ENCODE data around the gene HTD2. TPM values are rescaled to one million over a fixed set of nuclear protein-coding genes. Genes with fewer than 3 reads are reported as not detected.

Gene HTD2
- polyA plus RNA-seq, 2 of the 4 experiments (the other 2 are of a cell fraction), result 4.6 to 8.4 TPM

DNA sequence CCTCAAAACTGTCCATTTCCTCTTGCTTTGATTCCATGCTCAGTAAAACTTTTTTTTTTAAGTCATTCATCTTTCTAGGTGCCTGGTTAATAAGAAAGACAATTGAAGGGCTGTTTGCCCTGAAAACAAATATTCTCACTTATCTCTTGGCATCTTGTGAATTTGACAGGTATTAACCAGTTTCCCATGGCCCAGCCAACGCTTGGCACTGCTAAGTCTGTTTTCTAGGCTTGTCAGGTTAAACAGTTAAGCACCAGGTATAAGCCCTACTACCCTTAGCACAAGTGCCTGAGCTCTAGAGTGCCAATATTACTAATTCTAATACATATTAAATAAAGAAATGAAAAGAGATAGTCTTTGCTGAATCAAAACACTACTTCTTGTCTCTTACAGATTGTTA, 62.7 kb downstream of the HTD2 start:
- 71% methylated on average over 1 of the region's 1 CpG for WGBS (ENCODE audit: missing lambda C conversion rate)
- TF ChIP-seq CBX2 (IDR thresholded peaks at IDR 0.05; ENCODE audit: borderline replicate concordance, low read depth) (no peak), CBX8 (IDR thresholded peaks at IDR 0.05) (no peak), ELK1 (IDR thresholded peaks at IDR 0.05; ENCODE audit: low read depth, low read length) (no peak), POLR2AphosphoS2 (conservative IDR thresholded peaks at IDR 0.05; ENCODE audit: low read length) (no peak), FOXS1 (CRISPR knock-in tag; IDR thresholded peaks at IDR 0.05) (no peak), MYC (IDR thresholded peaks at IDR 0.05; ENCODE audit: borderline replicate concordance, low read length) (no peak)
- TF ChIP-seq, protein P1, sequence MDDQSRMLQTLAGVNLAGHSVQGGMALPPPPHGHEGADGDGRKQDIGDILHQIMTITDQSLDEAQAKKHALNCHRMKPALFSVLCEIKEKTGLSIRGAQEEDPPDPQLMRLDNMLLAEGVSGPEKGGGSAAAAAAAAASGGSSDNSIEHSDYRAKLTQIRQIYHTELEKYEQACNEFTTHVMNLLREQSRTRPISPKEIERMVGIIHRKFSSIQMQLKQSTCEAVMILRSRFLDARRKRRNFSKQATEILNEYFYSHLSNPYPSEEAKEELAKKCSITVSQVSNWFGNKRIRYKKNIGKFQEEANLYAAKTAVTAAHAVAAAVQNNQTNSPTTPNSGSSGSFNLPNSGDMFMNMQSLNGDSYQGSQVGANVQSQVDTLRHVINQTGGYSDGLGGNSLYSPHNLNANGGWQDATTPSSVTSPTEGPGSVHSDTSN (IDR thresholded peaks at IDR 0.05), result no peak
- ATAC-seq, result no peak
- no peak for FAIRE-seq
- no peak overlapping the region for H3K27ac ChIP-seq
- H3K4me1 ChIP-seq, result no peaks in the 10 kb centered on the region
- no peak for DNase-seq (ENCODE audit: low read depth in 1 of 2, low spot score in 1 of 2)
- no peaks in the 10 kb centered on the region for H3K9me3 ChIP-seq
- ChIA-PET CTCF (interaction anchor here (0.9 kb wide), 1 partner anchor 10 kb away, joined by 3 read pairs; no protein-coding TSS in a partner anchor), POLR2A (no interaction called here)
- no peak overlapping the region for H3K4me3 ChIP-seq
- no peak overlapping the region for H3K4me2 ChIP-seq

Small RNA genes within 50 kb of the gene (small RNA-seq; reads per million reads assigned to genes)
- 0 reads per million in 6 experiments for gene AC098479.1

Other genes with a start within 250 kb of the HTD2 start
- 0.19 TPM in 1 of 2 replicates, not detected in the other for gene DNASE1L3, start 95.5 kb upstream of the HTD2 start, polyA plus RNA-seq (2011; rRNA removed)
- not detected in 3 replicates for gene DNASE1L3, start 95.5 kb upstream of the HTD2 start, polyA plus RNA-seq (2017; fragmentation: RNase III; extraction: RNeasy Plus Mini Kit Qiagen cat#74134 plus additional on column Dnase treatment)
- gene ABHD6, start 68.7 kb upstream of the HTD2 start, polyA plus RNA-seq (2011; rRNA removed), result 10.1 and 13.8 TPM in 2 replicates
- 5.7 to 6.6 TPM (median 6.0 TPM) in 3 replicates for gene ABHD6, start 68.7 kb upstream of the HTD2 start, polyA plus RNA-seq (2017; fragmentation: RNase III; extraction: RNeasy Plus Mini Kit Qiagen cat#74134 plus additional on column Dnase treatment)
- gene RPP14, start 275 bp upstream of the HTD2 start, polyA plus RNA-seq (2011; rRNA removed), result 14.1 and 21.5 TPM in 2 replicates
- gene RPP14, start 275 bp upstream of the HTD2 start, polyA plus RNA-seq (2017; fragmentation: RNase III; extraction: RNeasy Plus Mini Kit Qiagen cat#74134 plus additional on column Dnase treatment), result 12.8 to 15.6 TPM (median 13.2 TPM) in 3 replicates
- 10.4 and 10.5 TPM in 2 replicates for gene PXK, start 26.4 kb downstream of the HTD2 start, polyA plus RNA-seq (2011; rRNA removed)
- 4.1 to 4.6 TPM (median 4.4 TPM) in 3 replicates for gene PXK, start 26.4 kb downstream of the HTD2 start, polyA plus RNA-seq (2017; fragmentation: RNase III; extraction: RNeasy Plus Mini Kit Qiagen cat#74134 plus additional on column Dnase treatment)
- 97.7 and 113 TPM in 2 replicates for gene PDHB, start 127.3 kb downstream of the HTD2 start, polyA plus RNA-seq (2011; rRNA removed)
- gene PDHB, start 127.3 kb downstream of the HTD2 start, polyA plus RNA-seq (2017; fragmentation: RNase III; extraction: RNeasy Plus Mini Kit Qiagen cat#74134 plus additional on column Dnase treatment), result 76.9 to 83.4 TPM (median 82.0 TPM) in 3 replicates
- 24.4 and 24.5 TPM in 2 replicates for gene KCTD6, start 185.6 kb downstream of the HTD2 start, polyA plus RNA-seq (2011; rRNA removed)
- gene KCTD6, start 185.6 kb downstream of the HTD2 start, polyA plus RNA-seq (2017; fragmentation: RNase III; extraction: RNeasy Plus Mini Kit Qiagen cat#74134 plus additional on column Dnase treatment), result 7.8 to 8.5 TPM (median 8.1 TPM) in 3 replicates
- gene ACOX2, start 230.7 kb downstream of the HTD2 start, polyA plus RNA-seq (2011; rRNA removed), result 23.2 and 35.2 TPM in 2 replicates
- 3.7 to 4.9 TPM (median 4.8 TPM) in 3 replicates for gene ACOX2, start 230.7 kb downstream of the HTD2 start, polyA plus RNA-seq (2017; fragmentation: RNase III; extraction: RNeasy Plus Mini Kit Qiagen cat#74134 plus additional on column Dnase treatment)

All from A549 (cell line).